ENCODE results near the gene AZIN2. TPM values are rescaled to one million over a fixed set of nuclear protein-coding genes. Genes with fewer than 3 reads are reported as not detected.

AZIN2 gene
- total and polyA plus RNA-seq, 2 of the 8 experiments (the other 6 are each of a cell fraction or from before 2014, with no cell fraction given), result 0.22 to 0.91 TPM

DNA sequence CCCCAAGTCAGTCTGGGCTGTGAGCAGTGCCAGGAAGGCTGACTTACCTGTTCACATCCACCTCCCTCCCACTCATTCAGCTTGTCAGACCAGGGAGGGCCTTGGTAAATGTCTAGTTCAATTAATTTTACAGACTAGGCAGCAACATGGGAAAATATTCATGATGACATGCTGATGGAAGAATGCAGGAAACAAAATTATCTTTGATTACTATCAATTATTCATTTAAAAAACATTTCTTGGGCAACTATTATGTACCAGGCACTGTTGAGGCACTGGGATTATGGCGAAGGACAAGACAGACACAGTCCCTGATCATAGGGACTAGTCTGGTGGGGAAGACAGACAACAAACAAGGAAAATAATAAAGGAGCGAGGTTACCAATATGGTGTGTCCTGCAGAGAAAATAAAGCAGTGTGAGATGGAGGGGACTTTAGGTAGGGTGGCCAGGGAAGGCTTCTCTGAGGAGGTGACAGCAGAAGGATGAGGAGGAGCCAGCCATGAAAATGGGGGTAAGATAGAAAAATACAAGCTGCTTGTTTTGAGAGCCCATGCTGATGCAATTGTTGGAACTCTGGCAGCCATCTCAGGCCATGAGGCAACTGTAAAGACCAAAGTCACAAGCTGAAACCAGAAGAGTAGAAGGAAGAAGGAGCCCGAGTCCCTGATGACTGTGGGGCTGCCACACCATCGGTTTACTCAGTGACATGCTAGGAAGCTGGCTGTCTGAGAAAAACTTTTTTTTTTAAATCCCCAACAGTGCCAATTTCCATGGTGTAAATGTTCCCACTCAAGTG, 86.9 kb downstream of the AZIN2 start:
- H3K36me3 ChIP-seq (ENCODE audit: control insufficient read depth in 2 of 4, insufficient read depth in 4 of 4, low read length in 3 of 4), result peaks cover 0 to 3% (median 0%) of the 10 kb centered on the region in 4 experiments; a peak in 1 of 8 replicates
- no peak overlapping the region for H2AK5ac ChIP-seq (ENCODE audit: low read depth, low read length)
- no peak overlapping the region for H3K56ac ChIP-seq (replicated peaks; ENCODE audit: insufficient read length, low read depth, low read length)
- H4K5ac ChIP-seq (ENCODE audit: insufficient read length, low read depth, low read length), result no peak overlapping the region
- H3K23me2 ChIP-seq (ENCODE audit: low read depth, low read length), result no peaks in the 10 kb centered on the region; the same call in 1 of the 2 replicates
- H3K14ac ChIP-seq (ENCODE audit: insufficient read length), result no peak overlapping the region
- peaks cover 0 to 4% of the 10 kb centered on the region in 2 experiments for H4K20me1 ChIP-seq (replicated peaks in 1 of 2; ENCODE audit: control insufficient read depth in 1 of 2, insufficient read depth in 2 of 2, low read length in 2 of 2)
- no peak overlapping the region for H3K27ac ChIP-seq (ENCODE audit: low read depth, low read length)
- FAIRE-seq, result no peak
- H4K8ac ChIP-seq (ENCODE audit: extremely low read depth, insufficient read depth, low read length), result no peak overlapping the region
- no peak overlapping the region for H4K91ac ChIP-seq (replicated peaks; ENCODE audit: insufficient read length, low read length)
- TF ChIP-seq POU5F1 (IDR thresholded peaks at IDR 0.05; ENCODE audit: low read depth, low read length) (no peak), HDAC2 (IDR thresholded peaks at IDR 0.05; ENCODE audit: borderline replicate concordance in 1 of 2, low read depth in 2 of 2, low read length in 2 of 2) (no peak), POLR2A (IDR thresholded peaks at IDR 0.05; ENCODE audit: control extremely low read depth in 1 of 2, low read depth in 2 of 2, low read length in 2 of 2) (no peak), RXRA (IDR thresholded peaks at IDR 0.05; ENCODE audit: insufficient read depth, low read depth, low read length) (no peak), SP1 (IDR thresholded peaks at IDR 0.05; ENCODE audit: low read depth, low read length) (no peak), HDAC6 (IDR thresholded peaks at IDR 0.05; ENCODE audit: low read depth, low read length) (no peak), PHF8 (conservative IDR thresholded peaks at IDR 0.05; ENCODE audit: low read depth, low read length) (no peak), BCL11A (IDR thresholded peaks at IDR 0.05; ENCODE audit: low read depth in 2 of 2, low read length in 2 of 2) (no peak), TAF7 (optimal IDR thresholded peaks at IDR 0.05; ENCODE audit: borderline replicate concordance, low read depth, low read length) (no peak), FOSL1 (IDR thresholded peaks at IDR 0.05; ENCODE audit: insufficient read depth, low read depth, low read length) (no peak), MAFK (IDR thresholded peaks at IDR 0.05; ENCODE audit: low read depth, low read length) (no peak), RFX5 (IDR thresholded peaks at IDR 0.05; ENCODE audit: borderline replicate concordance, low read depth, low read length) (no peak)
- H2BK5ac ChIP-seq (ENCODE audit: low read depth, low read length), result no peak overlapping the region
- no peak overlapping the region for H3K4ac ChIP-seq (replicated peaks; ENCODE audit: insufficient read length, low read depth, low read length)
- H2BK20ac ChIP-seq (ENCODE audit: low read length), result no peak overlapping the region
- no peak overlapping the region for H2AFZ ChIP-seq (ENCODE audit: low read length)
- POLR2A ChIA-PET (ENCODE audit: partially characterized antibody), result interaction anchor here (1.7 kb wide), 1 partner anchor 28 kb away, joined by 4 read pairs; no protein-coding TSS in a partner anchor
- no peaks in the 10 kb centered on the region for H3K9me3 ChIP-seq (ENCODE audit: insufficient read depth in 2 of 2, low read depth in 1 of 2, low read length in 1 of 2)
- DNase-seq (ENCODE audit: low read depth in 1 of 2, low spot score in 2 of 2), result no peak
- WGBS, 2 experiments (ENCODE audit: extremely low coverage in 1 of 2, insufficient coverage in 1 of 2, insufficient read length in 1 of 2, insufficient replicate concordance in 2 of 2, low coverage in 1 of 2, low lambda C conversion rate in 2 of 2, missing lambda C conversion rate in 1 of 2), result 89% methylated on average over 4 of the region's 4 CpGs; no CpG with 5 or more reads in 1 of the 2 experiments
- no peak overlapping the region for H3K9ac ChIP-seq (replicated peaks in 1 of 4; ENCODE audit: extremely low read depth in 1 of 4, low read depth in 3 of 4, low read length in 3 of 4)
- H3K4me3 ChIP-seq (ENCODE audit: extremely low read depth in 1 of 4, insufficient read depth in 2 of 4, low read depth in 3 of 4, low read length in 4 of 4), result no peak overlapping the region
- H3K27me3 ChIP-seq (replicated peaks in 1 of 4; ENCODE audit: control insufficient read depth in 3 of 4, extremely low read depth in 1 of 4, insufficient read depth in 3 of 4, low read length in 3 of 4), result no peaks in the 10 kb centered on the region
- no peaks in the 10 kb centered on the region for H3K79me1 ChIP-seq (ENCODE audit: low read depth, low read length)
- H3K4me1 ChIP-seq (replicated peaks in 1 of 4; ENCODE audit: control insufficient read depth in 3 of 4, insufficient read depth in 4 of 4, low read length in 3 of 4), result peaks cover 0 to 25% (median 16%) of the 10 kb centered on the region in 4 experiments; a peak in 6 of 7 replicates
- H3K18ac ChIP-seq (ENCODE audit: extremely low read depth, low read length), result no peak overlapping the region
- no peak overlapping the region for H3K23ac ChIP-seq (ENCODE audit: insufficient read length)
- H3K4me2 ChIP-seq (ENCODE audit: insufficient read depth in 1 of 2, low read depth in 2 of 2, low read length in 2 of 2), result no peak overlapping the region
- H2BK120ac ChIP-seq (replicated peaks; ENCODE audit: low read depth, low read length), result no peak overlapping the region
- H3K79me2 ChIP-seq (ENCODE audit: control insufficient read depth in 1 of 2, insufficient read depth in 2 of 2, low read length in 2 of 2), result no peaks in the 10 kb centered on the region
- H2BK12ac ChIP-seq (ENCODE audit: low read depth, low read length), result no peak overlapping the region
- H2BK15ac ChIP-seq (ENCODE audit: low read length), result no peak overlapping the region
- CTCF ChIA-PET (ENCODE audit: partially characterized antibody), result interaction anchor here (0.9 to 2.6 kb wide), 9 partner anchors 11 to 235 kb away, joined by 3 to 10 read pairs (median 4); partner anchors contain the start of gene TRIM62

Measured in H1 (cell line).